HepG2 (cell line): ENCODE measurements around the gene RUNDC1. TPM values are rescaled to one million over a fixed set of nuclear protein-coding genes. Genes with fewer than 3 reads are reported as not detected.

Source experiments
- ATF7-NPFF ChIP-seq: sonication (generic); formaldehyde crosslinking; IDR thresholded peaks from 2 replicates; pipeline ENCODE4 v1.8.1; 2023; ENCODE audit warnings: mild to moderate bottlenecking, low read depth, missing genetic modification reagents, moderate library complexity
- EHMT2 ChIP-seq: fragments of 200-600 bp; sonication (generic); IDR thresholded peaks from 2 replicates; pipeline ENCODE4 v1.7.0; 2017; ENCODE audit warnings: antibody characterized with exemption, low read depth, low read length, borderline replicate concordance
- GLI4 ChIP-seq: sonication (generic); formaldehyde crosslinking; IDR thresholded peaks from 2 replicates; pipeline ENCODE4 v1.5.1; 2020; ENCODE audit warnings: missing genetic modification reagents, mild to moderate bottlenecking, moderate library complexity, borderline replicate concordance
- HCFC1 ChIP-seq: fragments of 150-350 bp; IDR thresholded peaks from 2 replicates; pipeline ENCODE4 v1.6.1; 2014; ENCODE audit warnings: low read depth, low read length
- MAFK ChIP-seq, 2 experiments: IDR thresholded peaks in 1 of 2; conservative IDR thresholded peaks in 1 of 2; 2 replicates each; pipeline ENCODE4 v1.6.1; 2011; ENCODE audit warnings: improper control_type of control experiment in 2 of 2, low read length in 2 of 2
- MTA1 ChIP-seq: sonication (generic); formaldehyde crosslinking; IDR thresholded peaks from 2 replicates; pipeline ENCODE4 v1.4.0; 2020; ENCODE audit warnings: missing genetic modification reagents, mild to moderate bottlenecking, borderline replicate concordance
- RFXANK ChIP-seq: IDR thresholded peaks from 2 replicates; pipeline ENCODE4 v1.6.1; 2016
- RNF2 ChIP-seq: fragments of 450-650 bp; conservative IDR thresholded peaks from 2 replicates; pipeline ENCODE4 v1.6.1; 2016; ENCODE audit warnings: low read depth
- SALL2 ChIP-seq: sonication (generic); formaldehyde crosslinking; IDR thresholded peaks from 2 replicates; pipeline ENCODE4 v1.8.1; 2023; ENCODE audit warnings: mild to moderate bottlenecking, missing genetic modification reagents, inconsistent platforms
- SIN3A ChIP-seq: IDR thresholded peaks from 2 replicates; pipeline ENCODE4 v1.6.1; 2011; ENCODE audit warnings: low read depth, mild to moderate bottlenecking, control low read depth, low read length, borderline replicate concordance
- SMARCC2 ChIP-seq: fragments of 450-650 bp; IDR thresholded peaks from 2 replicates; pipeline ENCODE4 v1.6.1; 2017; ENCODE audit warnings: antibody characterized with exemption, mild to moderate bottlenecking
- SP140L ChIP-seq: sonication (generic); formaldehyde crosslinking; IDR thresholded peaks from 2 replicates; pipeline ENCODE4 v1.4.0; 2020; ENCODE audit warnings: missing genetic modification reagents, borderline replicate concordance
- TRIM24 ChIP-seq: sonication (generic); formaldehyde crosslinking; IDR thresholded peaks from 2 replicates; pipeline ENCODE4 v1.8.0; 2022; ENCODE audit warnings: mild to moderate bottlenecking, missing genetic modification reagents
- ZKSCAN8 ChIP-seq: IDR thresholded peaks from 2 replicates; pipeline ENCODE4 v1.6.1; 2016; ENCODE audit warnings: borderline replicate concordance, missing genetic modification reagents, missing compliant biosample characterization
- ZNF383 ChIP-seq: sonication (generic); formaldehyde crosslinking; IDR thresholded peaks from 2 replicates; pipeline ENCODE4 v1.4.0; 2020; ENCODE audit warnings: missing genetic modification reagents, mild to moderate bottlenecking, borderline replicate concordance
- ZNF501 ChIP-seq: sonication (generic); formaldehyde crosslinking; IDR thresholded peaks from 2 replicates; pipeline ENCODE4 v1.5.1; 2020; ENCODE audit warnings: mild to moderate bottlenecking, moderate library complexity, missing genetic modification reagents
- ZNF570 ChIP-seq: sonication (generic); formaldehyde crosslinking; IDR thresholded peaks from 2 replicates; pipeline ENCODE4 v1.4.0; 2020; ENCODE audit warnings: mild to moderate bottlenecking, missing genetic modification reagents, borderline replicate concordance
- ZSCAN12 ChIP-seq: sonication (generic); formaldehyde crosslinking; IDR thresholded peaks from 2 replicates; pipeline ENCODE4 v1.9.0; 2021; ENCODE audit warnings: mild to moderate bottlenecking, missing genetic modification reagents
- polyA plus RNA-seq, 8 experiments: library from polyadenylated mRNA; depleted of rRNA in 3 of 8; stranded (reverse) in 7 of 8; unstranded in 1 of 8; fragments of >200 nt; fragmentation: Illumina TruSeq in 4 of 8; extraction: Trizol in 4 of 8; gene quantifications; 2 replicates each; pipeline versions ENCODE4 v1.2.1 to v1.2.3, GENCODE V29; 2011 to 2016; ENCODE audit warnings: low read depth in 4 of 8, missing spikeins in 1 of 8, mixed read lengths in 1 of 8; ENCODE audit not compliant: insufficient read depth in 1 of 8
- total RNA-seq, 5 experiments: library from RNA; depleted of rRNA; stranded (reverse); fragments of >200 nt; fragmentation: Illumina TruSeq; extraction: Trizol; gene quantifications; 2 replicates each; pipeline ENCODE4 v1.2.3, GENCODE V29; 2016; ENCODE audit warnings: low read depth in 1 of 5
- TF ChIP-seq, protein P1 (sequence below): sonication (generic); formaldehyde crosslinking; IDR thresholded peaks from 2 replicates; pipeline ENCODE4 v1.4.0; 2020; ENCODE audit warnings: low read depth, missing genetic modification reagents
- TF ChIP-seq, protein P2 (sequence below): sonication (generic); formaldehyde crosslinking; IDR thresholded peaks from 2 replicates; pipeline ENCODE4 v1.8.1; 2023; ENCODE audit warnings: mild to moderate bottlenecking, missing genetic modification reagents, borderline replicate concordance
- TF ChIP-seq, protein P3 (sequence below): sonication (generic); formaldehyde crosslinking; IDR thresholded peaks from 2 replicates; pipeline ENCODE4 v1.8.1; 2023; ENCODE audit warnings: mild to moderate bottlenecking, inconsistent platforms, moderate library complexity, missing genetic modification reagents, borderline replicate concordance
- TF ChIP-seq, protein P4 (sequence below), 2 experiments: sonication (generic) in 1 of 2; formaldehyde crosslinking in 1 of 2; IDR thresholded peaks; 2 replicates each; pipeline versions ENCODE4 v1.4.0 to v1.6.1; 2018 to 2020; ENCODE audit warnings: missing genetic modification reagents in 2 of 2, borderline replicate concordance in 1 of 2, low read depth in 1 of 2, mild to moderate bottlenecking in 1 of 2, missing biosample characterization in 1 of 2

Gene RUNDC1
- total and polyA plus RNA-seq, 2 of the 13 experiments (the other 11 are each of a cell fraction or from before 2014, with no cell fraction given): 10.3 to 11.4 TPM

DNA sequence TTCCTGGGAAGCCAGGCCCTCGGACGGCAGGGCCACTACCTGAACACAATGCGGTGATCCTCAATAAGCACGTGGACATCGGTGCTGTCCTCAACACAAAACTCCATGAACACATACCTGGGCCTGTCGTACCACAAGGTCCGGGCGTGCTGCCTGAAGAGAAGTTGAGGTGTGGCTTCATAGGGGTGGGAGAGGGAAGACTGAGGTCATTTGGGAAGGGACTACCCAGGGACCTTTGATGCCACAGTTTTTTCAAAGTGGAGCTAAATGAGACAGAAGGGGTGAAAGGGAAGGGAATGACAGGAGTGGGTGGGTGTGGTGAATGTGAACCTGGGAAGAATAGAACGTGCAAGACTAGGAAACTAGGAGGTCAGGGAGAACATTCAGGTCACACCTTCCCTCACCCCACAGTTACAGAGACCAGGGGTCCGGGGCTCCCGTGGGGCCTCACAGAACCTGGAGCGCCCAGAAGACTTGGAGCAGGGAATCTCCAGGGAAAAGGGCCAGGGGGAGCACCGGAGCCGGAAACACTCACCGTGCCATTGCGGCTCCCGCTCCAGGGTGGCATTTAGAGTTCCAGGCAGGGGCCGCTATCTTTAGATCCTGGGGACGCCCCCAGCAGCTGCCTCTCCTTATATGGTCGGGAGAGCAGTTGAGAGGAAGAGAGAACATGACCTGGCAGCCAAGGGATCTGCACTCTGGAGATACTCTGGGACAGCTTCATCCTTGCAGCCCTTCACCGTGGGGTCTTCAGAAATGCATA is 673 bp upstream of the RUNDC1 start, which contains the start of gene PTGES3L (continued):
- TF ChIP-seq, protein P1, sequence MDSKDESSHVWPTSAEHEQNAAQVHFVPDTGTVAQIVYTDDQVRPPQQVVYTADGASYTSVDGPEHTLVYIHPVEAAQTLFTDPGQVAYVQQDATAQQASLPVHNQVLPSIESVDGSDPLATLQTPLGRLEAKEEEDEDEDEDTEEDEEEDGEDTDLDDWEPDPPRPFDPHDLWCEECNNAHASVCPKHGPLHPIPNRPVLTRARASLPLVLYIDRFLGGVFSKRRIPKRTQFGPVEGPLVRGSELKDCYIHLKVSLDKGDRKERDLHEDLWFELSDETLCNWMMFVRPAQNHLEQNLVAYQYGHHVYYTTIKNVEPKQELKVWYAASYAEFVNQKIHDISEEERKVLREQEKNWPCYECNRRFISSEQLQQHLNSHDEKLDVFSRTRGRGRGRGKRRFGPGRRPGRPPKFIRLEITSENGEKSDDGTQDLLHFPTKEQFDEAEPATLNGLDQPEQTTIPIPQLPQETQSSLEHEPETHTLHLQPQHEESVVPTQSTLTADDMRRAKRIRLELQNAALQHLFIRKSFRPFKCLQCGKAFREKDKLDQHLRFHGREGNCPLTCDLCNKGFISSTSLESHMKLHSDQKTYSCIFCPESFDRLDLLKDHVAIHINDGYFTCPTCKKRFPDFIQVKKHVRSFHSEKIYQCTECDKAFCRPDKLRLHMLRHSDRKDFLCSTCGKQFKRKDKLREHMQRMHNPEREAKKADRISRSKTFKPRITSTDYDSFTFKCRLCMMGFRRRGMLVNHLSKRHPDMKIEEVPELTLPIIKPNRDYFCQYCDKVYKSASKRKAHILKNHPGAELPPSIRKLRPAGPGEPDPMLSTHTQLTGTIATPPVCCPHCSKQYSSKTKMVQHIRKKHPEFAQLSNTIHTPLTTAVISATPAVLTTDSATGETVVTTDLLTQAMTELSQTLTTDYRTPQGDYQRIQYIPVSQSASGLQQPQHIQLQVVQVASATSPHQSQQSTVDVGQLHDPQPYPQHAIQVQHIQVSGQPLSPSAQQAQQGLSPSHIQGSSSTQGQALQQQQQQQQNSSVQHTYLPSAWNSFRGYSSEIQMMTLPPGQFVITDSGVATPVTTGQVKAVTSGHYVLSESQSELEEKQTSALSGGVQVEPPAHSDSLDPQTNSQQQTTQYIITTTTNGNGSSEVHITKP: no peak; the same call in 1 of the 2 replicates
- no peak for TF ChIP-seq EHMT2
- TF ChIP-seq, protein P2, sequence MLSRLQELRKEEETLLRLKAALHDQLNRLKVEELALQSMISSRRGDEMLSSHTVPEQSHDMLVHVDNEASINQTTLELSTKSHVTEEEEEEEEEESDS: no peak
- TF ChIP-seq SP140L (CRISPR knock-in tag): no peak
- TF ChIP-seq, protein P3, sequence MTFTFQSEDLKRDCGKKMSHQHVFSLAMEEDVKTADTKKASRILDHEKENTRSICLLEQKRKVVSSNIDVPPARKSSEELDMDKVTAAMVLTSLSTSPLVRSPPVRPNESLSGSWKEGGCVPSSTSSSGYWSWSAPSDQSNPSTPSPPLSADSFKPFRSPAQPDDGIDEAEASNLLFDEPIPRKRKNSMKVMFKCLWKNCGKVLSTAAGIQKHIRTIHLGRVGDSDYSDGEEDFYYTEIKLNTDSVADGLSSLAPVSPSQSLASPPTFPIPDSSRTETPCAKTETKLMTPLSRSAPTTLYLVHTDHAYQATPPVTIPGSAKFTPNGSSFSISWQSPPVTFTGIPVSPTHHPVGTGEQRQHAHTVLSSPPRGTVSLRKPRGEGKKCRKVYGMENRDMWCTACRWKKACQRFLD: no peak
- TF ChIP-seq MTA1 (CRISPR knock-in tag): no peak
- TF ChIP-seq SIN3A: no peak
- no peak for TF ChIP-seq ZNF383 (CRISPR knock-in tag)
- TF ChIP-seq RFXANK (CRISPR knock-in tag): no peak
- no peak for TF ChIP-seq SMARCC2
- peak; percentile 60; the same call in 1 of the 2 replicates for TF ChIP-seq ZNF501 (CRISPR knock-in tag)
- TF ChIP-seq SALL2: no peak
- TF ChIP-seq ZSCAN12 (CRISPR knock-in tag): no peak
- no peak for TF ChIP-seq RNF2
- no peak for TF ChIP-seq ATF7-NPFF (CRISPR knock-in tag)
- TF ChIP-seq ZNF570 (CRISPR knock-in tag): no peak
- TF ChIP-seq HCFC1: no peak
- no peak for TF ChIP-seq ZKSCAN8
- no peak for TF ChIP-seq MAFK (conservative IDR thresholded peaks at IDR 0.05 in 1 of 2, IDR thresholded peaks at IDR 0.05 in 1 of 2; ENCODE audit: low read length in 2 of 2)
- TF ChIP-seq TRIM24 (CRISPR knock-in tag): no peak
- TF ChIP-seq, protein P4, sequence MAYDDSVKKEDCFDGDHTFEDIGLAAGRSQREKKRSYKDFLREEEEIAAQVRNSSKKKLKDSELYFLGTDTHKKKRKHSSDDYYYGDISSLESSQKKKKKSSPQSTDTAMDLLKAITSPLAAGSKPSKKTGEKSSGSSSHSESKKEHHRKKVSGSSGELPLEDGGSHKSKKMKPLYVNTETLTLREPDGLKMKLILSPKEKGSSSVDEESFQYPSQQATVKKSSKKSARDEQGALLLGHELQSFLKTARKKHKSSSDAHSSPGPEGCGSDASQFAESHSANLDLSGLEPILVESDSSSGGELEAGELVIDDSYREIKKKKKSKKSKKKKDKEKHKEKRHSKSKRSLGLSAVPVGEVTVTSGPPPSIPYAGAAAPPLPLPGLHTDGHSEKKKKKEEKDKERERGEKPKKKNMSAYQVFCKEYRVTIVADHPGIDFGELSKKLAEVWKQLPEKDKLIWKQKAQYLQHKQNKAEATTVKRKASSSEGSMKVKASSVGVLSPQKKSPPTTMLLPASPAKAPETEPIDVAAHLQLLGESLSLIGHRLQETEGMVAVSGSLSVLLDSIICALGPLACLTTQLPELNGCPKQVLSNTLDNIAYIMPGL (CRISPR knock-in tag; IDR thresholded peaks at IDR 0.05; ENCODE audit: borderline replicate concordance in 1 of 2, low read depth in 1 of 2): no peak
- no peak for TF ChIP-seq GLI4 (CRISPR knock-in tag)
